IMR-90 (cell line): ENCODE results near the gene TUBGCP6. TPM values are rescaled to one million over a fixed set of nuclear protein-coding genes. Genes with fewer than 3 reads are reported as not detected.
A peak's percentile ranks its signal among the peaks of the same experiment; 100 is the strongest.

Experiments used
- ATAC-seq: fragments of 200-7000 bp; cut with Tn5 transposase; 2 replicates; pipeline ENCODE4 v1.9.1; 2020; ENCODE audit warnings: low read depth, mild to moderate bottlenecking, moderate library complexity
- BruUV-seq: library from RNA; stranded (reverse); fragments of 400-500 nt; replicated peaks from 2 replicates; lab custom pipeline; 2021; lab: Mats Ljungman, UMichigan
- CTCF ChIA-PET: fragments of 300-600 bp; formaldehyde crosslinking; extraction: SDS; loops from one replicate; lab custom pipeline; 2021; ENCODE audit warnings: antibody characterized with exemption; lab: Yijun Ruan, JAX
- POLR2A ChIA-PET: fragments of 300-600 bp; sonication (Branson Sonifier 250); formaldehyde crosslinking; loops from one replicate; lab custom pipeline; 2022; ENCODE audit warnings: antibody characterized with exemption; ENCODE audit not compliant: unreplicated experiment; lab: Charles Lee
- DNase-seq: peaks from one replicate; pipeline ENCODE4 v3.0.0; 2013
- H2AFZ ChIP-seq: replicated peaks from 2 replicates; pipeline ENCODE3; 2013; ENCODE audit warnings: low read length, mild to moderate bottlenecking; ENCODE audit not compliant: poor library complexity
- H2AK5ac ChIP-seq: 2 replicates; pipeline ENCODE4 v1.6.1; 2013; ENCODE audit warnings: low read depth, low read length, inconsistent platforms
- H2AK9ac ChIP-seq: replicated peaks from 2 replicates; pipeline ENCODE3; 2013; ENCODE audit warnings: mild to moderate bottlenecking, low read depth, low read length, moderate library complexity; ENCODE audit not compliant: poor library complexity
- H2BK120ac ChIP-seq: 2 replicates; pipeline ENCODE4 v1.6.1; 2013; ENCODE audit warnings: low read depth, low read length, inconsistent platforms
- H2BK15ac ChIP-seq: 3 replicates; pipeline ENCODE4 v1.6.1; 2013; ENCODE audit warnings: low read depth, low read length, inconsistent platforms
- H2BK20ac ChIP-seq: 2 replicates; pipeline ENCODE4 v1.6.1; 2013; ENCODE audit warnings: low read depth, mild to moderate bottlenecking, inconsistent platforms, low read length, moderate library complexity
- H2BK5ac ChIP-seq: 2 replicates; pipeline ENCODE4 v1.6.1; 2013; ENCODE audit warnings: mild to moderate bottlenecking, low read depth, low read length, inconsistent platforms; ENCODE audit not compliant: poor library complexity, severe bottlenecking
- H3K14ac ChIP-seq: replicated peaks from 2 replicates; pipeline ENCODE4 v1.6.1; 2013; ENCODE audit warnings: low read depth, low read length, inconsistent platforms
- H3K18ac ChIP-seq: 2 replicates; pipeline ENCODE4 v1.6.1; 2013; ENCODE audit warnings: low read depth, low read length, control low read depth
- H3K23ac ChIP-seq: 2 replicates; pipeline ENCODE4 v1.6.1; 2013; ENCODE audit warnings: low read depth, low read length, inconsistent platforms
- H3K27ac ChIP-seq: 2 replicates; pipeline ENCODE4 v1.5.1; 2013; ENCODE audit warnings: mild to moderate bottlenecking, control low read depth, low read length; ENCODE audit not compliant: insufficient read depth
- H3K27me3 ChIP-seq: 2 replicates; pipeline ENCODE4 v1.6.1; 2013; ENCODE audit warnings: low read length; ENCODE audit not compliant: control insufficient read depth, insufficient read depth
- H3K36me3 ChIP-seq: 2 replicates; pipeline ENCODE4 v1.6.1; 2013; ENCODE audit warnings: low read length, mixed read lengths; ENCODE audit not compliant: control insufficient read depth, insufficient read depth
- H3K4ac ChIP-seq: 2 replicates; pipeline ENCODE4 v1.6.1; 2013; ENCODE audit warnings: low read depth, low read length, inconsistent platforms
- H3K4me1 ChIP-seq: 2 replicates; pipeline ENCODE4 v1.6.1; 2013; ENCODE audit warnings: low read length, mixed read lengths; ENCODE audit not compliant: control insufficient read depth, insufficient read depth
- H3K4me2 ChIP-seq: 2 replicates; pipeline ENCODE4 v1.6.1; 2013; ENCODE audit warnings: low read depth, mild to moderate bottlenecking, control low read depth, low read length, moderate library complexity
- H3K4me3 ChIP-seq: 2 replicates; pipeline ENCODE4 v1.5.1; 2013; ENCODE audit warnings: low read depth, mild to moderate bottlenecking, control low read depth, low read length, moderate library complexity; ENCODE audit not compliant: insufficient read depth
- H3K56ac ChIP-seq: 2 replicates; pipeline ENCODE4 v1.6.1; 2013; ENCODE audit warnings: low read length, inconsistent platforms; ENCODE audit not compliant: insufficient read depth; ENCODE audit errors: extremely low read depth
- H3K79me1 ChIP-seq, 2 experiments: 2 replicates each; pipeline ENCODE4 v1.6.1; 2013; ENCODE audit warnings: low read length in 2 of 2, inconsistent platforms in 1 of 2, low read depth in 1 of 2
- H3K9ac ChIP-seq: 2 replicates; pipeline ENCODE4 v1.6.1; 2013; ENCODE audit warnings: low read depth, low read length, control low read depth
- H3K9me1 ChIP-seq: 2 replicates; pipeline ENCODE4 v1.6.1; 2013; ENCODE audit warnings: low read length, inconsistent platforms; ENCODE audit not compliant: insufficient read depth
- H3K9me3 ChIP-seq: 2 replicates; pipeline ENCODE4 v1.6.1; 2013; ENCODE audit warnings: low read length; ENCODE audit not compliant: control insufficient read depth, insufficient read depth
- H4K20me1 ChIP-seq: 2 replicates; pipeline ENCODE4 v1.6.1; 2013; ENCODE audit warnings: low read length, inconsistent platforms; ENCODE audit not compliant: insufficient read depth
- H4K5ac ChIP-seq: 2 replicates; pipeline ENCODE4 v1.6.1; 2013; ENCODE audit warnings: mild to moderate bottlenecking, low read depth, low read length, control low read depth
- H4K8ac ChIP-seq, 2 experiments: 2 replicates each; pipeline ENCODE4 v1.6.1; 2013; ENCODE audit warnings: low read depth in 2 of 2, low read length in 2 of 2, control low read depth in 1 of 2, inconsistent platforms in 1 of 2
- H4K91ac ChIP-seq: 2 replicates; pipeline ENCODE4 v1.6.1; 2013; ENCODE audit warnings: low read depth, low read length, inconsistent platforms; ENCODE audit not compliant: insufficient read depth
- MAZ ChIP-seq: IDR thresholded peaks from 2 replicates; pipeline ENCODE4 v1.6.1; 2012; ENCODE audit warnings: low read depth, mild to moderate bottlenecking, low read length, improper control_type of control experiment, moderate library complexity, borderline replicate concordance
- RFX5 ChIP-seq: IDR thresholded peaks from 2 replicates; pipeline ENCODE4 v1.8.0; 2012; ENCODE audit warnings: low read depth, mild to moderate bottlenecking, low read length, moderate library complexity
- SMC3 ChIP-seq: fragments of 150-350 bp; IDR thresholded peaks from 2 replicates; pipeline ENCODE4 v1.6.1; 2016; ENCODE audit warnings: low read depth, mild to moderate bottlenecking, antibody characterized with exemption, low read length, moderate library complexity
- whole genome bisulfite sequencing, 2 experiments: methylation state at CpG; one replicate each; pipeline versions ENCODE4 v1.1.5 to v1.1.7; 2013; ENCODE audit warnings: missing lambda C conversion rate in 2 of 2; ENCODE audit not compliant: insufficient read length in 1 of 2; ENCODE audit errors: extremely low coverage in 2 of 2; 5-methylcytosine and 5-hydroxymethylcytosine counted together
- dilution Hi-C: fragments of 300-500 bp; cut with HindIII; formaldehyde crosslinking; loops from one replicate; pipeline ENCODE4 v1.14.3; 2018; ENCODE audit warnings: low sequenced_read_pairs; ENCODE audit not compliant: unreplicated experiment
- in situ Hi-C: fragments of 300-500 bp; cut with MboI; formaldehyde crosslinking; loops from 3 replicates; pipeline ENCODE4 v1.14.3; 2019; ENCODE audit warnings: low sequenced_read_pairs, inconsistent platforms, mixed read lengths
- intact Hi-C: fragments of 100-400 bp; cut with micrococcal nuclease; formaldehyde crosslinking; loops from 2 replicates; pipeline ENCODE4 v1.10.0; 2022
- polyA plus RNA-seq, 3 experiments: library from polyadenylated mRNA; depleted of rRNA; stranded (reverse); fragments of >200 nt; gene quantifications; 2 replicates each; pipeline ENCODE4 v1.2.3, GENCODE V29; 2012; ENCODE audit warnings: low replicate concordance in 1 of 3
- total RNA-seq: library from RNA; depleted of rRNA; stranded (reverse); fragments of >200 nt; gene quantifications from 2 replicates; pipeline ENCODE4 v1.2.3, GENCODE V29; 2012

The TUBGCP6 gene
- total and polyA plus RNA-seq, 2 of the 4 experiments (the other 2 are of a cell fraction) = 10.8 to 28.6 TPM

DNA sequence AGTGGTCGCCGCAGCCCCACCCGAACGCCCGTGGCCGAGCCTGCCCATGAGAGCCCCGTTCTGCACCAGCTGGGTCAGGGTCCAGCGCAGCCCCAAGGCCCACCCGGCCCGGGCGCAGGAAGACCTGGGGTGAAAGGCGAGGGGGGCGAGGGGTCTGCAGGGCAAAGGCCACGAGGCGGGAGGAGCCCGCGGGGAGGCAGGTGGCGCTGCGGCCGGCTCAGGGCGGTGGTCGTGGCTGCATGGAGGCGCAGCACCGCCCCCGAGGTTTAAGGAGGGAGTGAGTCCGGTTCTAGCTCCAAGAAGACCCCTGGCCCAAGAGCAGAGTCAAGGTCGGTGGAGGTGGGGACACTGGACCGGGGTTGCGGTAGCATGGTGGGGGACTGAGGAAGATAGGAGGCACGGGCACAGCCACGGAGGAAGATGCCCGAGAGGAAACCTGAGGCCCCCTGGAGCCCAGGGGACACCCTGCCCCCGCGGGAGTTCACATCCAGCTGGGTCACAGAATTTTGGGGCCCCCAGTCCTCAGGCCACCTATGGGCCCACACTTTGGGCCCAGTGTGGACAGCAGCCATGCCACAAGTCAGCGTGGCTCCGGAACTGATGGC lies 6.8 kb upstream of the TUBGCP6 start:
- no peak for ATAC-seq

More for the DNA sequence above, 6.8 kb upstream of the TUBGCP6 start:
- Histone ChIP-seq H3K79me1 (peaks cover 9 to 33% of the 10 kb centered on the region in 2 experiments; a peak in 3 of 4 replicates), H3K9ac (no peak overlapping the region), H3K4ac (no peak overlapping the region; the same call in 1 of the 2 replicates), H3K18ac (no peak overlapping the region), H2BK5ac (no peak overlapping the region), H2AFZ (peak overlapping the region; percentile 91), H2AK9ac (peak overlapping the region; percentile 94), H3K4me1 (peaks cover 12% of the 10 kb centered on the region), H4K91ac (no peak overlapping the region), H2BK20ac (no peak overlapping the region), H4K20me1 (peaks cover 19% of the 10 kb centered on the region), H3K9me1 (0 out of 2 replicates have a peak, but pooled peaks cover 3% of the 10 kb centered on the region), H4K5ac (no peak overlapping the region), H3K27me3 (no peaks in the 10 kb centered on the region), H2BK15ac (no peak overlapping the region), H3K27ac (no peak overlapping the region; the same call in 1 of the 2 replicates), H3K56ac (no peak overlapping the region), H3K14ac (no peak overlapping the region), H4K8ac (peak overlapping the region in 1 of 2 experiments; percentile 39; a peak in 1 of 4 replicates), H3K36me3 (peaks cover 37% of the 10 kb centered on the region), H2BK120ac (no peak overlapping the region), H3K23ac (no peak overlapping the region), H2AK5ac (peak overlapping the region; percentile 43), H3K4me2 (peak overlapping the region; percentile 38; the same call in 1 of the 2 replicates), H3K4me3 (peak overlapping the region; percentile 88), H3K9me3 (no peaks in the 10 kb centered on the region)
- dilution Hi-C loops = no loop called here
- no peak for DNase-seq
- ChIA-PET CTCF (interaction anchor here (1.0 to 1.2 kb wide), 2 partner anchors 9 to 91 kb away, joined by 3 to 7 read pairs; partner anchors contain the start of gene MAPK12), POLR2A (interaction anchor here (0.6 to 1.0 kb wide), 3 partner anchors 77 to 177 kb away, joined by 3 to 9 read pairs (median 6); no protein-coding TSS in a partner anchor)
- WGBS, 2 experiments = 27% methylated on average over 16 of the region's 36 CpGs; no CpG with 5 or more reads in 1 of the 2 experiments
- intact Hi-C loops = loop anchor here (1.0 to 2.0 kb wide), 2 partner anchors 75 to 91 kb away; partner anchors contain the start of gene DENND6B
- TF ChIP-seq RFX5 (no peak), MAZ (no peak), SMC3 (no peak)
- in situ Hi-C loops = loop anchor here (5.0 kb wide), 1 partner anchor 76 kb away; the partner anchor contains the start of gene DENND6B
- no TSS peak for BruUV-seq
